Natural killer cell (primary cell): ENCODE data around the gene MRPL52. TPM values are rescaled to one million over a fixed set of nuclear protein-coding genes. Genes with fewer than 3 reads are reported as not detected.

Experiments
- ATAC-seq, 3 donors: fragments of 150-1000 bp in 2 of 3; fragments of 200-7000 bp in 1 of 3; cut with Tn5 transposase; 1 replicate in 1 of 3; 2 replicates in 2 of 3; pipeline ENCODE4 v1.10.0; 2021; ENCODE audit warnings: mild to moderate bottlenecking in 2 of 3, moderate library complexity in 2 of 3
- DNase-seq, 2 donors: peaks; one replicate each; pipeline versions ENCODE4 v3.0.0 to v3.0.0-alpha.2; 2013 to 2021; ENCODE audit warnings: mixed read lengths in 1 of 2
- H3K27ac ChIP-seq: one replicate; pipeline ENCODE4 v1.5.1; 2013; ENCODE audit warnings: mild to moderate bottlenecking, low read length
- H3K27me3 ChIP-seq: one replicate; pipeline ENCODE4 v1.6.1; 2013; ENCODE audit warnings: low read length; ENCODE audit not compliant: control insufficient read depth, insufficient read depth
- H3K36me3 ChIP-seq: one replicate; pipeline ENCODE4 v1.6.1; 2013; ENCODE audit warnings: low read length; ENCODE audit not compliant: control insufficient read depth, insufficient read depth
- H3K4me1 ChIP-seq: one replicate; pipeline ENCODE4 v1.6.1; 2013; ENCODE audit warnings: low read length; ENCODE audit not compliant: control insufficient read depth, insufficient read depth
- H3K4me3 ChIP-seq: one replicate; pipeline ENCODE4 v1.5.1; 2013; ENCODE audit warnings: low read length
- H3K9me3 ChIP-seq: one replicate; pipeline ENCODE4 v1.6.1; 2013; ENCODE audit warnings: low read length; ENCODE audit not compliant: control insufficient read depth, insufficient read depth
- H3K27ac Mint-ChIP-seq, 2 donors: one replicate each; pipeline ENCODE4 v1.8.0; 2022; ENCODE audit warnings: mild to moderate bottlenecking in 2 of 2, mixed read lengths in 2 of 2, moderate library complexity in 1 of 2
- H3K27me3 Mint-ChIP-seq, 2 donors: one replicate each; pipeline ENCODE4 v1.8.0; 2022; ENCODE audit warnings: low read depth in 2 of 2, mixed read lengths in 2 of 2
- H3K36me3 Mint-ChIP-seq: one replicate; pipeline ENCODE4 v1.8.0; 2022; ENCODE audit warnings: mixed read lengths
- H3K4me1 Mint-ChIP-seq, 2 donors: one replicate each; pipeline ENCODE4 v1.8.0; 2022; ENCODE audit warnings: mixed read lengths in 2 of 2
- H3K4me3 Mint-ChIP-seq: one replicate; pipeline ENCODE4 v1.8.0; 2022; ENCODE audit warnings: mild to moderate bottlenecking, moderate library complexity, mixed read lengths
- H3K9me3 Mint-ChIP-seq, 2 donors: one replicate each; pipeline ENCODE4 v1.8.0; 2022; ENCODE audit warnings: mixed read lengths in 2 of 2
- CTCF ChIP-seq: fragments of 200-600 bp; IDR thresholded peaks from one replicate; pipeline ENCODE4 v1.8.0; 2022; ENCODE audit warnings: antibody characterized with exemption
- WGBS: methylation state at CpG from one replicate; pipeline ENCODE4 v1.1.7; 2013; ENCODE audit warnings: missing lambda C conversion rate; ENCODE audit not compliant: insufficient coverage; 5-methylcytosine and 5-hydroxymethylcytosine counted together
- intact Hi-C: fragments of 100-400 bp; cut with micrococcal nuclease; formaldehyde crosslinking; loops from one replicate; pipeline ENCODE4 v1.14.2; 2022
- total RNA-seq, 4 donors: library from RNA; stranded (reverse); fragments of 120-200 nt in 1 of 4; gene quantifications; one replicate each; pipeline versions ENCODE4 v1.2.3 to v1.2.4, GENCODE V29; 2013 to 2022

Gene MRPL52
- total RNA-seq, 3 donors from 2014 or later (not counting 1 experiment from before 2014, with no cell fraction given), result 40.5 to 42.0 (median 41.6) TPM

GRCh38 chr14:22861651-22862050 is 32.0 kb downstream of the MRPL52 start:
- H3K9me3 ChIP-seq, result no peaks in the 10 kb centered on the region
- peaks cover 28% of the 10 kb centered on the region for H3K27me3 ChIP-seq
- Mint-ChIP-seq H3K27ac (no peak overlapping the region), H3K36me3 (no peaks in the 10 kb centered on the region), H3K9me3 (no peaks in the 10 kb centered on the region), H3K4me1 (peaks cover 8 to 11% of the 10 kb centered on the region in 2 donors), H3K27me3 (peaks cover 22 to 31% of the 10 kb centered on the region in 2 donors), H3K4me3 (no peak overlapping the region)
- ATAC-seq (no peak), DNase-seq (no peak)
- intact Hi-C loops, result no loop called here
- no peak for TF ChIP-seq CTCF
- H3K4me1 ChIP-seq, result peaks cover 11% of the 10 kb centered on the region
- no peak overlapping the region for H3K27ac ChIP-seq
- H3K36me3 ChIP-seq, result no peaks in the 10 kb centered on the region
- no peak overlapping the region for H3K4me3 ChIP-seq

DNA sequence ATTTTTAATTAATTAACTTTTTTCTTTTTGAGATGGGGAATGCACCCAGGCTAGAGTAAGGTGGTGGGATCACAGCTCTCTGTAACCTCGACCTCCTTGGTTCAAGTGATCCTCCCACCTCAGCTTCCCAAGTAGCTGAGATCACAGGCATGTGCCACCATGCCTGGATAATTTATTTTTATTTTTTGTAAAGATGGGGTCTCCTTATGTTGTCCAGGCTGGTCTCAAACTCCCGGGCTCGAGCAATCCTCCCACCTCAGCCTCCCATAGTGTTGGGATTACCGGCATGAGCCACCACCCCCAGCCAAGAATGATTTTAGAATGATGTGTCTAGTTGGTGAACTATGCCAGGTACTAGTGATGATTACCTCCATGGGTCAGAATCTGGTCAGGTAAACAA is 35.3 kb downstream of the MRPL52 start:
- intact Hi-C loops, result no loop called here

GRCh38 chr14:22865424-22866405 is 36.0 kb downstream of the MRPL52 start:
- no peak overlapping the region for H3K27ac ChIP-seq
- H3K36me3 ChIP-seq, result no peaks in the 10 kb centered on the region
- H3K27me3 ChIP-seq, result peaks cover 5% of the 10 kb centered on the region
- DNase-seq (peak in 1 of 2 donors; percentile 37), ATAC-seq (no peak)
- H3K4me3 ChIP-seq, result no peak overlapping the region
- intact Hi-C loops, result no loop called here
- H3K9me3 Mint-ChIP-seq, result no peaks in the 10 kb centered on the region
- peaks cover 22 to 27% of the 10 kb centered on the region in 2 donors for H3K27me3 Mint-ChIP-seq
- no peak overlapping the region for H3K4me3 Mint-ChIP-seq
- no peak for TF ChIP-seq CTCF
- no peak overlapping the region for H3K27ac Mint-ChIP-seq
- WGBS, result 94% methylated on average over 5 of the region's 6 CpGs
- no peaks in the 10 kb centered on the region for H3K9me3 ChIP-seq
- H3K4me1 Mint-ChIP-seq, result peaks cover 2 to 3% of the 10 kb centered on the region in 2 donors
- peaks cover 7% of the 10 kb centered on the region for H3K4me1 ChIP-seq
- no peaks in the 10 kb centered on the region for H3K36me3 Mint-ChIP-seq

More for the DNA sequence above, 35.3 kb downstream of the MRPL52 start:
- Histone ChIP-seq H3K4me1 (peaks cover under 1% of the 10 kb centered on the region), H3K9me3 (no peaks in the 10 kb centered on the region), H3K27me3 (peaks cover 11% of the 10 kb centered on the region), H3K36me3 (no peaks in the 10 kb centered on the region), H3K27ac (no peak overlapping the region), H3K4me3 (no peak overlapping the region)
- no CpG with 5 or more reads among the region's 4 CpGs for WGBS
- Mint-ChIP-seq H3K27ac (no peak overlapping the region), H3K36me3 (no peaks in the 10 kb centered on the region), H3K4me3 (no peak overlapping the region), H3K4me1 (no peaks in the 10 kb centered on the region), H3K9me3 (no peaks in the 10 kb centered on the region), H3K27me3 (peaks cover 22 to 27% of the 10 kb centered on the region in 2 donors)
- ATAC-seq (no peak), DNase-seq (no peak)
- TF ChIP-seq CTCF, result no peak
